PC-3 (cell line): ENCODE data around the gene TBXAS1. TPM values are rescaled to one million over a fixed set of nuclear protein-coding genes. Genes with fewer than 3 reads are reported as not detected.

Source experiments
- ATAC-seq: fragments of 200-7000 bp; cut with Tn5 transposase; 2 replicates; pipeline ENCODE4 v1.9.1; 2020; ENCODE audit warnings: mild to moderate bottlenecking, moderate library complexity
- BruUV-seq: library from RNA; stranded (reverse); fragments of 400-500 nt; replicated peaks from 2 replicates; lab custom pipeline; 2021; lab: Mats Ljungman, UMichigan
- CTCF ChIA-PET: fragments of 300-600 bp; sonication (Branson Sonifier 250); formaldehyde crosslinking; loops from one replicate; lab custom pipeline; 2022; ENCODE audit warnings: antibody characterized with exemption; lab: Charles Lee
- POLR2A ChIA-PET: fragments of 300-600 bp; sonication (Branson Sonifier 250); formaldehyde crosslinking; loops from one replicate; lab custom pipeline; 2022; ENCODE audit warnings: antibody characterized with exemption; ENCODE audit not compliant: unreplicated experiment; lab: Charles Lee
- DNase-seq: peaks from one replicate; pipeline ENCODE4 v3.0.0-alpha.2; 2015
- H2AFZ ChIP-seq: fragments of 300-600 bp; sonication (generic); 2 replicates; pipeline ENCODE4 v1.6.0; 2016; ENCODE audit warnings: antibody characterized with exemption, low read length
- H3F3A ChIP-seq: fragments of 300-600 bp; sonication (generic); one replicate; pipeline ENCODE4 v1.6.0; 2017; ENCODE audit warnings: antibody characterized with exemption, low read length, control low read depth, mild to moderate bottlenecking; ENCODE audit not compliant: unreplicated experiment
- H3K27ac ChIP-seq: fragments of 300-600 bp; sonication (generic); 2 replicates; pipeline ENCODE4 v1.5.1; 2016; ENCODE audit warnings: mild to moderate bottlenecking, low read length
- H3K27me3 ChIP-seq: fragments of 300-600 bp; sonication (generic); 2 replicates; pipeline ENCODE4 v1.6.1; 2016; ENCODE audit warnings: low read length, mixed read lengths
- H3K36me3 ChIP-seq: fragments of 300-600 bp; sonication (generic); 2 replicates; pipeline ENCODE4 v1.6.1; 2016; ENCODE audit warnings: low read depth, mixed run types, low read length, mixed read lengths
- H3K4me1 ChIP-seq: fragments of 300-600 bp; sonication (generic); 2 replicates; pipeline ENCODE4 v1.5.1; 2016; ENCODE audit warnings: low read length; ENCODE audit not compliant: insufficient read depth
- H3K4me2 ChIP-seq: fragments of 300-600 bp; sonication (generic); 2 replicates; pipeline ENCODE4 v1.6.0; 2016; ENCODE audit warnings: low read length
- H3K4me3 ChIP-seq: fragments of 300-600 bp; sonication (generic); 2 replicates; pipeline ENCODE4 v1.5.1; 2016; ENCODE audit warnings: mild to moderate bottlenecking, low read length, mixed read lengths
- H3K79me2 ChIP-seq: fragments of 300-600 bp; sonication (generic); 2 replicates; pipeline ENCODE4 v1.6.1; 2017; ENCODE audit warnings: low read length, mixed read lengths
- H3K9ac ChIP-seq: fragments of 300-600 bp; sonication (generic); 2 replicates; pipeline ENCODE4 v1.6.0; 2016; ENCODE audit warnings: mild to moderate bottlenecking, low read length
- H3K9me2 ChIP-seq: fragments of 300-600 bp; sonication (generic); replicated peaks from 2 replicates; pipeline ENCODE4 v1.6.1; 2016; ENCODE audit warnings: mixed run types, low read length, mixed read lengths
- H3K9me3 ChIP-seq: fragments of 300-600 bp; sonication (generic); 2 replicates; pipeline ENCODE4 v1.6.1; 2016; ENCODE audit warnings: low read length, mixed read lengths
- H4K20me1 ChIP-seq: fragments of 300-600 bp; sonication (generic); 2 replicates; pipeline ENCODE4 v1.6.1; 2016; ENCODE audit warnings: low read length, mixed read lengths
- CTCF ChIP-seq: fragments of 300-600 bp; sonication (generic); conservative IDR thresholded peaks from 2 replicates; pipeline ENCODE4 v1.5.1; 2017; ENCODE audit warnings: antibody characterized with exemption, low read depth, mild to moderate bottlenecking, low read length
- EZH2 ChIP-seq: fragments of 300-600 bp; sonication (generic); IDR thresholded peaks from one replicate; pipeline ENCODE4 v1.6.1; 2017; ENCODE audit warnings: antibody characterized with exemption, mild to moderate bottlenecking, low read length; ENCODE audit not compliant: unreplicated experiment
- EZH2phosphoT487 ChIP-seq: fragments of 300-600 bp; sonication (generic); IDR thresholded peaks from 2 replicates; pipeline ENCODE4 v1.6.1; 2018; ENCODE audit warnings: mild to moderate bottlenecking, antibody characterized with exemption, low read length, borderline replicate concordance
- intact Hi-C: fragments of 100-400 bp; cut with micrococcal nuclease; formaldehyde crosslinking; loops from 2 replicates; pipeline ENCODE4 v1.9.0; 2023
- total RNA-seq: library from RNA; depleted of rRNA; stranded (reverse); fragments of >200 nt; gene quantifications from 2 replicates; pipeline ENCODE4 v1.2.3, GENCODE V29; 2014

TBXAS1 gene
- total RNA-seq, 1 experiment from 2014 or later: 21.8 TPM

- Histone ChIP-seq H3K27me3 (no peaks in the 10 kb centered on the region), H3K9ac (no peak overlapping the region), H3K9me2 (no peaks in the 10 kb centered on the region), H3F3A (no peaks in the 10 kb centered on the region), H3K4me1 (no peaks in the 10 kb centered on the region), H3K36me3 (no peaks in the 10 kb centered on the region), H3K4me3 (no peak overlapping the region), H3K9me3 (no peaks in the 10 kb centered on the region), H3K79me2 (no peaks in the 10 kb centered on the region), H2AFZ (no peak overlapping the region), H3K4me2 (no peak overlapping the region), H3K27ac (no peak overlapping the region), H4K20me1 (no peaks in the 10 kb centered on the region)
- ATAC-seq (no peak), DNase-seq (no peak)
- TF ChIP-seq EZH2phosphoT487: no peak
- no peak for TF ChIP-seq CTCF
- TF ChIP-seq EZH2: no peak
- no TSS peak for BruUV-seq
- ChIA-PET CTCF (no interaction called here), POLR2A (no interaction called here)
- intact Hi-C loops: no loop called here
Observed at GRCh38 chr7:139966949-139967348, 137.9 kb downstream of the TBXAS1 start.

GRCh38 chr7:139968931-139969330 is 139.9 kb downstream of the TBXAS1 start:
- Histone ChIP-seq H3K4me1 (no peaks in the 10 kb centered on the region), H3F3A (no peaks in the 10 kb centered on the region), H3K4me2 (no peak overlapping the region), H4K20me1 (no peaks in the 10 kb centered on the region), H3K27me3 (no peaks in the 10 kb centered on the region), H3K9me3 (no peaks in the 10 kb centered on the region), H3K36me3 (no peaks in the 10 kb centered on the region), H3K9me2 (no peaks in the 10 kb centered on the region), H2AFZ (no peak overlapping the region), H3K9ac (no peak overlapping the region), H3K79me2 (no peaks in the 10 kb centered on the region), H3K27ac (no peak overlapping the region), H3K4me3 (no peak overlapping the region)
- DNase-seq: no peak
- CTCF ChIA-PET: no interaction called here
- TF ChIP-seq EZH2: no peak
- TF ChIP-seq EZH2phosphoT487: no peak
- POLR2A ChIA-PET: no interaction called here
- no peak for ATAC-seq
- intact Hi-C loops: no loop called here
- BruUV-seq: no TSS peak

GRCh38 chr7:139972029-139972428 is 143.0 kb downstream of the TBXAS1 start:
- ChIA-PET CTCF (no interaction called here), POLR2A (no interaction called here)
- no peak overlapping the region for H3K9ac ChIP-seq
- H3K4me1 ChIP-seq: no peaks in the 10 kb centered on the region
- H3K4me2 ChIP-seq: no peak overlapping the region
- H3K4me3 ChIP-seq: no peak overlapping the region
- ATAC-seq: no peak
- H3K9me3 ChIP-seq: no peaks in the 10 kb centered on the region
- no peaks in the 10 kb centered on the region for H3K9me2 ChIP-seq
- H3K79me2 ChIP-seq: no peaks in the 10 kb centered on the region
- no peaks in the 10 kb centered on the region for H3K27me3 ChIP-seq
- TF ChIP-seq EZH2phosphoT487: no peak
- no peak for TF ChIP-seq CTCF
- TF ChIP-seq EZH2: no peak
- intact Hi-C loops: no loop called here
- no peak overlapping the region for H2AFZ ChIP-seq
- H3F3A ChIP-seq: no peaks in the 10 kb centered on the region
- no peak overlapping the region for H3K27ac ChIP-seq
- no TSS peak for BruUV-seq
- DNase-seq: no peak
- H3K36me3 ChIP-seq: no peaks in the 10 kb centered on the region
- H4K20me1 ChIP-seq: no peaks in the 10 kb centered on the region
